ENCODE results near the gene PLK4.

PLK4 gene

GRCh38 chr4:127936974-127937373 lies 56.3 kb downstream of the PLK4 start:
- Mint-ChIP-seq H3K36me3 (ENCODE audit: low read depth) (peaks cover 12% of the 10 kb centered on the region), H3K27me3 (ENCODE audit: low read depth) (no peaks in the 10 kb centered on the region), H3K27ac (no peak overlapping the region), H3K4me3 (no peak overlapping the region), H3K9me3 (no peaks in the 10 kb centered on the region), H3K4me1 (ENCODE audit: low read depth) (no peaks in the 10 kb centered on the region)
